GM21576 (cell line): Measurements from ENCODE around the gene PRH2.

Experiments
- ATAC-seq: cut with Tn5 transposase; IDR thresholded peaks from one replicate; pipeline ENCODE4 v1.9.1; 2021; ENCODE audit warnings: mild to moderate bottlenecking, moderate library complexity; ENCODE audit not compliant: unreplicated experiment

PRH2 gene

DNA sequence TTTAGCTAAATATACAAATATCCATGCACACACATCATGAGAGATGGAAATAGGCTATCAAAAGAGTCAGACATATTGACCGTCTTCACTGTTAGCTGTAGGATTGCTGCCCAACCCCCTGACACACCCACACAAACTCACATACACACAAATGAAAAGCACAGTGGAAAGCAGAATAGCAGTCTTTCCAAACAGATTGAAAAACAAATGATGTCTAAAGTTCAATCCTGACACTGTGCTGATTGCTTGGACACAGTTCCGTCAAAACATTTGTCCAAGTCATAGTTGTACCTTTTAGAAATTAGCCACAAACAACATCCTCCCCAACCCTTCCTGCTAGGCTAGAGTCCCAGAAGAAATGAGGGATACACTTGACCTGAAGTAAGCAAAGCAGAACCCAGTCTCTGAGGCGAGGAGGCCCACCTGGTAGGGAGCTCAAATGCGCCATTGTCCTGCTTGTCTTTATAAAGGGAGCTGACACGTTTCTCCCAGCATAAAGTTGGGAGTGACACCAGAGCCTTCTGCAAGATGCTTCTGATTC lies at the start of gene PRH2:
PRH2 (plus strand) TSS at position 491 of the 541 bp plus-strand sequence; CDS start at position 529, 38 bp downstream.
- no peak for ATAC-seq

DNA sequence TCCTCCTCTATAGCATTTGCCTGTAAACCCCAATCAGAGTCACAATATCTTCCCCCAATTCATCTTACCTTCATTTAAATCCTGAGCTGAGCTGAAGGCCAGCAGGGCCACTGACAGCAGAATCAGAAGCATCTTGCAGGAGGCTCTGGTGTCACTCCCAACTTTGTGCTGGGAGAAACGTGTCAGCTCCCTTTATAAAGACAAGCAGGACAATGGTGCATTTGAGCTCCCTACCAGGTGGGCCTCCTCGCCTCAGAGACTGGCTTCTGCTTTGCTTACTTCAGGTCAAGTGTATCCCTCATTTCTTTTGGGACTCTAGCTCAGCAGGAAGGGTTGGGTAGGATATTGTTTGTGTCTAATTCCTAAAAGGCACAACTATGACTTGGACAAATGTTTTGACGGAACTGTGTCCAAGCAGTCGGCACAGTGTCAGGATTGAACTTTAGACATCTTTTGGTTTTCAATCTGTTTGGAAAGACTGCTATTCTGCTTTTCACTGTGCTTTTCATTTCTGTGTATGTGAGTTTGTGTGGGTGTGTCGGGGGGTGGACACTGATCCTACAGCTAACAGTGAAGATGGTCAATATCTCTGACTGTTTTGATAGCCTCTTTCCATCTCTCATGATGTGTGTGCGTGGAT lies 44.8 kb upstream of the PRH2 start, which contains the start of gene PRH1:
PRH1 (minus strand) TSS at position 170 of the 640 bp plus-strand sequence; CDS start at position 132, 38 bp downstream.
- no peak for ATAC-seq

DNA sequence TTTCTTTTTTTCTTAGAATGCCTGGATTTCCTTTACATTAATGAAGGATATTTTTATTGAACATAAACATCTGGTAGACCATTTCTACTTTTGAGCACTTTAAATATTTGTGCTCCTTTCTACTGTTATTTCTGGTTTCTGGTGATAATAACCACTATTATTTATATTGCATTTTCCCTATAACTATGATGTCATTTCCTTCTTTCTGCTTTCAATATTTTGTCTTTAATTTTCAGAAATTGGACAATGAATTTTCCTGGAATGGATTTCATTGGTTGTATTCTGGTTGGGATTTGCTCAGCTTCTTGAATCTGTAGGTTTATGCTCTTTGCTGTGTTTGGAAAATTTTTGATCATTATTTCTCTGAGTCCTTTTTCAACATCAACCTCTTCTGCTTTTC lies 39.8 kb upstream of the PRH2 start:
- no peak for ATAC-seq

DNA sequence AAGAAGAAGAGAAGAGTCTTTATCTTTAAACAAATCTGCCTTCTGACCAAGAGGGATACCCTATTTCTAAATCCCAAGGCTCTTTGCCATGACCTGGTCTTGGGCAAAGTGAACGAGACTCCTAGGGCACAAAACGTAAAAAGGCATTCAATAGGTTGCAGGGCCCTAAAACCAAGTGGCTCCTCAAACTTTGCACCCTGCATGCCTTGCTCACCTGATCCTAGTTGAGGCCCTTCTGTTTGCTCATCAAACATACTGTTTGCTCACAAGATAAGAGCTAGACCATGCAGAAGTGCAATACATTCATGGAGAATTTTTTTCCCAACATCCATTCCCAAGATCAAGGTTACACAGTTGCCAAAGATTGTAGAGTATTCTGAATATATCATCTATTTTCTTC lies 37.1 kb upstream of the PRH2 start:
- ATAC-seq, result no peak

DNA sequence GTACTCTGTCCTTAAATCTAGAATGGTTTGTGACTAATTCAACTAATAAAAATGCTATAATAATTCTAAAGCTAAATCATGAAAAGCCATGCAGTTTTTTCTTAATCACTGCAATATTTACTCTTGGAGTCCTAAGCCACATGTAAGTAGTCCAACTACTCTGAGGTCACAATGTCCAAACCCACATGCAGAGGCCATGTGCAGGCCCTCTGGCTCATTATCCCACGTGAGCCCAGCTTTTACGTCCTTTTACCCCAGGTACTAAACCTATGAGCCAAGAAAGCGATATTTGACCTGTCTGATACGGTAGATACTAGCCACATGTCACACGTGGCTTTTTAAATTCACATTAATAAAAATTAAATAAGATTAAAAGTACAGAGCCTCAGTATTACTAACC lies 32.2 kb upstream of the PRH2 start:
- no peak for ATAC-seq

GRCh38 chr12:10900530-10900929 lies 28.5 kb upstream of the PRH2 start:
- ATAC-seq, result no peak

- ATAC-seq, result no peak
Observed at GRCh38 chr12:10900972-10901371, 28.1 kb upstream of the PRH2 start.

- no peak for ATAC-seq
Observed at GRCh38 chr12:10901427-10901826, 27.6 kb upstream of the PRH2 start.

- no peak for ATAC-seq
Observed at GRCh38 chr12:10904686-10905085, 24.4 kb upstream of the PRH2 start.

- ATAC-seq, result no peak
Observed at GRCh38 chr12:10909462-10909861, 19.6 kb upstream of the PRH2 start, which contains the start of gene TAS2R13. Gene TAS2R13, minus strand, starts transcription at chr12:10909562. Its CDS starts 264 bp downstream, at chr12:10909298.

DNA sequence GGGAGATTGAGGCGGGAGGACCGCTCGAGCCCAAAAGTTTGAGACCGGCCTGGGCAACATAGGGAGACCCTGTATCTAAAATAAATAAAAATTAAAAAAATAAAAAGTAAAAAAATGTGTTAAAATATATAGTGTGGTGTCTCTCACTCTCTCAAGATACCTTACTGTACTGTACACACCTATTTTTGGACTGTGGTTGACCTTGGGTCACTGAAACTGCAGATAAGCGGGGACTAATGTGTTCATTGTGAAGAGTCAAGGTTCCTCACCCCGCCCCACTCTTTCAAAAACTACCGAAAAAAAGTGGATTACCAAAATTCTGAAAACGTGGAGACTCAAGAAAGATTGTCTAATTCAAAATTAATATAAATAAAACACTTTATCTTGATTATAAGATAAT lies 18.7 kb upstream of the PRH2 start:
- no peak for ATAC-seq

GRCh38 chr12:10919809-10920208 lies 9.2 kb upstream of the PRH2 start:
- ATAC-seq, result no peak

DNA sequence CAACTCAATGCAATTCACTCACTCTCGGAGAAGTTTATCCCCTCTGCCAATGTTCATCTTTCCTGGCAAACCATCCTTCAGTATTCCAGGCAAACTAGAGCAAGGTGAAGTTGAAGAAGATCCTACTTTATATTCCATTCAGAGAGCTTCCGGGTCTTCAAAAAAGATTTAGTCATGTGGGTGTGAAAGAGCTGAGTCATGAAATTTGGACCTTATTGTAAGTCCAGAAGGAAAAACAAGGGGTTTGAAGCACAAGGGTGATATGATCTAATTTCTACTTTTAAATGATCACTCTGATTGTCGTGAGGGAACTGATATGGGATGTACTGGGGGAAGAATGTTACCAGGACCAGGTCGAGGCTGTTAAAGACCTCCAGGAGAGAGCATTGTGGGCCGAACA lies 2.8 kb upstream of the PRH2 start:
- ATAC-seq, result no peak

DNA sequence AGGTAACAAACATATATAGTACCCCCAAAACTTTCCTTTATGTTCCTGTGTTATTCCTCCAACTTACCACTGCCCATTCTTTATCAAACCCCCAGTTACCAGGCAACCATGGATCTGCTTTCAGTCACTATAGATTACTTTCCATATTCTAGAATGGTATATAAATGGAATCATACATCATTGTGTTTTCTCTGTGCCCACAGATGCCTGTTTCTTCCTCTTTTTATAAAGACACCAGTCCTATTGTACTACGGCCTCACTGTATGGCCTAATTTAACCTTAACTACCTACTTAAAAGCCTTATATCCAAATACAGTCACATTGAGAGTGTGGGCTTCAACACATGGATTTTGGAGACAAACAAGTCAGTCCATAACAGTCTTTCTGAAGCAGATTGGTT lies 7.5 kb downstream of the PRH2 start:
- ATAC-seq, result no peak

GRCh38 chr12:10939163-10939562 lies 10.1 kb downstream of the PRH2 start, which contains the start of gene TAS2R14:
Gene TAS2R14, minus strand, starts transcription at chr12:10939263. Its CDS starts 56 bp downstream, at chr12:10939207.
- no peak for ATAC-seq

DNA sequence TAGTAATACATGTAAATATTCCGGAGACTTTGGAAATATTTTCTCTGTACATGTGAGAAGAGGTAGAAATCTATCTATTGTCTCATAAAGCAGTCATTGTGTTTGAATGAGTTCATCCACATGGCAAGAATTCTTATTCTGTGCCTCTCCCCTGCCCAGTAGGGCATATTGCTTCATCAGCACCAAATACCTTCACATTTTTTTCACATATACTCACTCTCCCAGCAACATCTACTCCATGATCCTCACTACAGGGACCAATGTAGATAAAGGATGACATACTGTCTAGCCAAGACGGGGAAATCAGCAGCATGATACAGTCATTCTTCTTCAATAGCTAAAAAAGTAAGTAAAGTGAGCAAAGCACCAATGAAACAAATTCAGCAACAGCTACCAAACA lies 11.4 kb downstream of the PRH2 start:
- ATAC-seq, result no peak

- no peak for ATAC-seq
Observed at GRCh38 chr12:10941369-10941768, 12.3 kb downstream of the PRH2 start.

GRCh38 chr12:10941916-10942607 lies 13.0 kb downstream of the PRH2 start:
- ATAC-seq, result no peak

GRCh38 chr12:10943167-10943566 lies 14.1 kb downstream of the PRH2 start:
- no peak for ATAC-seq

DNA sequence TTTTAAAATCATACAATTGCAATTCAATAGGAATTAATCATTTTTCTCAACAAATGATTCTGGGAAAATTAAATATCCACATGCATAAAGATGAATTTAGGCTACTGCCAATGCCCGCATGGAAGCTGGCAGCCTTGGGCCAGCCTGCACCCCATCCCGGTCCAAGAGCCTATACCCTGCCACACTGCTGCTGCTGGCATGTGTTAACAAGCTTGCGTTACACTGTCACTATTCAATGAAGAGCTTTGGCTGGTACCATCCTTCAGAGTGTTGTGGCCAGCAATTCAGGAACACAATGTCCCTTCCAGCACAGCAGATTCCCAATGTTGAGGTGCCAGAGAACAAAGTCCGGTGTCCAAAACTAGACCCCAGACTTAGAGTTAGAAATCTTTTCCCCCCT lies 23.6 kb downstream of the PRH2 start:
- no peak for ATAC-seq

- ATAC-seq, result no peak
Observed at GRCh38 chr12:10956085-10956484, 27.0 kb downstream of the PRH2 start.

DNA sequence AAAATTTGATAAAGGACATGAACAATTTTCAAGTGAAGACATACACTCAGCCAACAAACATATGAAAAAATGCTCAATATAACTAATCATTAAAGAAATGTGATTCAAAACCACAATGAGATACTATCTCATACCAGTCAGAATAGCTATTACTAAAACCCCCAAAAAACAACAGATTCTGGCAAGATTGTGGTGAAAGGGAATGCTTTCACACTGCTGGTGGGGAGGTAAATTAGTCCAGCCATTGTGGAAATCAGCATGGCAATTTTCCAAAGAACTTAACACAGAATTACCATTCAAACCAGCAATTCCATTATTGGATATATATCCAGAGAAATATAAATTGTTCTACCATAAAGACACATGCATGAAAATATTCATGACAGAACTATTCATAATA lies 28.7 kb downstream of the PRH2 start:
- ATAC-seq, result no peak
